WI38 (cell line): Measurements from ENCODE around the gene KCNA10.

Source experiments
- H3K4me3 ChIP-seq: 2 replicates; pipeline ENCODE4 v1.5.1; 2011; ENCODE audit warnings: low read depth, mild to moderate bottlenecking, control low read depth, low read length
- CTCF ChIP-seq: IDR thresholded peaks from 2 replicates; pipeline ENCODE4 v1.5.1; 2012; ENCODE audit warnings: low read depth, mild to moderate bottlenecking, control low read depth, low read length

Gene KCNA10

GRCh38 chr1:110485725-110486124 is 33.2 kb downstream of the KCNA10 start:
- no peak for TF ChIP-seq CTCF
- H3K4me3 ChIP-seq: no peak overlapping the region

- TF ChIP-seq CTCF: no peak
These were observed 34.2 kb downstream of the KCNA10 start for GRCh38 chr1:110484801-110485200.

GRCh38 chr1:110483308-110483685 is 35.7 kb downstream of the KCNA10 start:
- TF ChIP-seq CTCF: no peak
- H3K4me3 ChIP-seq: no peak overlapping the region

More at GRCh38 chr1:110484801-110485200, 34.2 kb downstream of the KCNA10 start:
- no peak overlapping the region for H3K4me3 ChIP-seq

GRCh38 chr1:110482662-110483307 is 36.2 kb downstream of the KCNA10 start:
- TF ChIP-seq CTCF: no peak
- H3K4me3 ChIP-seq: no peak overlapping the region

GRCh38 chr1:110481968-110482623 is 36.9 kb downstream of the KCNA10 start:
- no peak for TF ChIP-seq CTCF
- H3K4me3 ChIP-seq: no peak overlapping the region

GRCh38 chr1:110480356-110481096 is 38.4 kb downstream of the KCNA10 start:
- TF ChIP-seq CTCF: no peak

GRCh38 chr1:110478886-110479285 is 40.1 kb downstream of the KCNA10 start:
- H3K4me3 ChIP-seq: no peak overlapping the region
- no peak for TF ChIP-seq CTCF

More at GRCh38 chr1:110480356-110481096, 38.4 kb downstream of the KCNA10 start:
- H3K4me3 ChIP-seq: no peak overlapping the region
